WI38 (cell line): Measurements from ENCODE around the gene RAB17.

Source experiments
- H3K4me3 ChIP-seq: 2 replicates; pipeline ENCODE4 v1.5.1; 2011; ENCODE audit warnings: low read depth, mild to moderate bottlenecking, control low read depth, low read length
- CTCF ChIP-seq: IDR thresholded peaks from 2 replicates; pipeline ENCODE4 v1.5.1; 2012; ENCODE audit warnings: low read depth, mild to moderate bottlenecking, control low read depth, low read length

RAB17 gene

DNA sequence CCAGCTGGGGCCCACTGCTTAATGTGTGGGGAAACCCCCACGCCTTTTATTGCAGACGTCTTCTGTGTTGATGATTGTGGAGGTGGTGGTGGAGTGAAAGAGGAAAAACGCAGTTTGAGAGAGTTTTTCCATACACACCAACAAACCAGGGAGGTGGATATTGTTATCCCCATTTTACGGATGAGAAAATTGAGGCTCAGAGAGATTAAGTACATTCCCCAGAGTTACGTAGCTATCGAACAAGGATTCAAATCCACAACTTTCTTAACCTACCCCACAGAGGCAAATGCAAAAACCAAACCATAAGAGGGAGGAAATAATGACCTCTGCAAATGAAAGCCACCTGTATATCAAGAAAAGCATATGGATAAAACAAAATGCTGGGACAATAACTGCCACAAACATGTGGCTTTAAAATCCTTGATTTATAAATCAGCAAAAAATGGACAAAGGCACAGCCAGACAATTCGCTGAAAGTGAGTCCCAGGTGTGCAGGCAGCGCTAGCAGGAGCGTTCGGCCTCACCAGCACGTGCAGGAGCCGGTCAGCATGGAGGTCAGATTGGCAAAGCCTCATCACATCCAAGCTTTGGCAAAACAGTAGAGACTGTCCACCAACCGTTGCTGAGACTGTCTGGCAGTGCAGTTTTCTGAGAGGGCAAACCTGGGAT, 12.6 kb upstream of the RAB17 start:
- TF ChIP-seq CTCF, result no peak
- no peak overlapping the region for H3K4me3 ChIP-seq

DNA sequence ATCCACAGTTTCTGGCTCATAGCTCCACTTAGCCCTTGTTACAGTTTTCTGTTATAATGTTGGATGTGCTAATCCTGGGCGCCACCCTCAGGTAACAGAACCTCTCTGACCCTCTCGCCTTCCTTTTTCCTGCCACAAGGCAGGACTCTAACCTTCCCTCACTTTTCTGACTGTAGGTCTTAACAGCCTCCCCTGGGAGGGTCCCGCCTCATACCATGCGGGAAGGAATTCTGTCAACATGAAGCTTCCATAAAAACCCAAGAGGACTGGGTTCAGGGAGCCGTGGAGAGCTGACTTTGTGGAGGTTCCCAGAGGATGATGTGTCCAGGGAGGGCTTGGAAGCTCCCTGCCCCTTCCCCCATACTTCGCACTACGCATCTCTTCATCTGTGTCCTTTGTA, 11.9 kb upstream of the RAB17 start:
- no peak for TF ChIP-seq CTCF
- H3K4me3 ChIP-seq, result no peak overlapping the region

GRCh38 chr2:237601453-237602116, 11.1 kb upstream of the RAB17 start:
- no peak for TF ChIP-seq CTCF
- H3K4me3 ChIP-seq, result no peak overlapping the region

GRCh38 chr2:237600205-237600846, 9.8 kb upstream of the RAB17 start:
- TF ChIP-seq CTCF, result no peak
- H3K4me3 ChIP-seq, result no peak overlapping the region

- TF ChIP-seq CTCF, result no peak
- no peak overlapping the region for H3K4me3 ChIP-seq
Observed at GRCh38 chr2:237599465-237600110, 9.1 kb upstream of the RAB17 start.

- TF ChIP-seq CTCF, result no peak
- no peak overlapping the region for H3K4me3 ChIP-seq
Observed at GRCh38 chr2:237598468-237599208, 8.1 kb upstream of the RAB17 start.
